Smooth muscle cell (in vitro differentiated cells): Measurements from ENCODE around the gene MED12. TPM values are rescaled to one million over a fixed set of nuclear protein-coding genes. Genes with fewer than 3 reads are reported as not detected.

ENCODE experiments used
- DNase-seq: peaks from one replicate; lab custom pipeline; 2025; ENCODE audit not compliant: unreplicated experiment; lab: John Stamatoyannopoulos, UW
- H2AFZ ChIP-seq: fragments of 200-600 bp; sonication (generic); 2 replicates; pipeline ENCODE4 v1.6.0; 2016; ENCODE audit warnings: antibody characterized with exemption, low read depth, mild to moderate bottlenecking
- H3F3A ChIP-seq: fragments of 200-600 bp; sonication (generic); 2 replicates; pipeline ENCODE4 v1.6.0; 2017; ENCODE audit warnings: antibody characterized with exemption, low read depth
- H3K27ac ChIP-seq: fragments of 200-600 bp; sonication (generic); 2 replicates; pipeline ENCODE4 v1.5.1; 2016; ENCODE audit warnings: low read depth, mild to moderate bottlenecking
- H3K27me3 ChIP-seq: fragments of 200-600 bp; sonication (generic); 2 replicates; pipeline ENCODE4 v1.6.1; 2016; ENCODE audit warnings: low read depth, mild to moderate bottlenecking
- H3K36me3 ChIP-seq: fragments of 200-600 bp; sonication (generic); 2 replicates; pipeline ENCODE4 v1.5.1; 2016; ENCODE audit warnings: low read depth
- H3K4me1 ChIP-seq: fragments of 200-600 bp; sonication (generic); 2 replicates; pipeline ENCODE4 v1.5.1; 2016; ENCODE audit warnings: low read depth
- H3K4me2 ChIP-seq: fragments of 200-600 bp; sonication (generic); 2 replicates; pipeline ENCODE4 v1.6.0; 2016; ENCODE audit warnings: mild to moderate bottlenecking
- H3K4me3 ChIP-seq: fragments of 200-600 bp; sonication (generic); 2 replicates; pipeline ENCODE4 v1.5.1; 2016; ENCODE audit warnings: mild to moderate bottlenecking
- H3K79me2 ChIP-seq: fragments of 200-600 bp; sonication (generic); 2 replicates; pipeline ENCODE4 v1.6.0; 2016; ENCODE audit warnings: low read depth, mild to moderate bottlenecking
- H3K9ac ChIP-seq: fragments of 200-600 bp; sonication (generic); 2 replicates; pipeline ENCODE4 v1.6.0; 2016; ENCODE audit warnings: low read depth
- H3K9me3 ChIP-seq: fragments of 200-600 bp; sonication (generic); replicated peaks from 2 replicates; pipeline ENCODE4 v1.5.1; 2016; ENCODE audit warnings: low read depth
- H4K20me1 ChIP-seq: fragments of 200-600 bp; sonication (generic); 2 replicates; pipeline ENCODE4 v1.6.0; 2016; ENCODE audit warnings: low read depth
- CTCF ChIP-seq: fragments of 200-600 bp; sonication (generic); IDR thresholded peaks from 2 replicates; pipeline ENCODE4 v1.5.1; 2017; ENCODE audit warnings: borderline replicate concordance, mild to moderate bottlenecking, antibody characterized with exemption; ENCODE audit not compliant: insufficient read depth, poor library complexity, severe bottlenecking
- WGBS: methylation state at CpG from one replicate; pipeline ENCODE4 v1.1.7; 2016; ENCODE audit warnings: low lambda C conversion rate; 5-methylcytosine and 5-hydroxymethylcytosine counted together
- polyA plus RNA-seq: library from polyadenylated mRNA; unstranded; fragments of >200 nt; fragmentation: Nextera tagmentation; extraction: Ambion mirVana; gene quantifications from 2 replicates; pipeline ENCODE4 v1.2.1, GENCODE V29; 2016
- total RNA-seq: library from RNA; depleted of rRNA; stranded (reverse); fragments of >200 nt; gene quantifications from 2 replicates; pipeline ENCODE4 v1.2.3, GENCODE V29; 2014

Gene MED12
- total and polyA plus RNA-seq, 2 experiments from 2014 or later, result 11.8 to 25.4 TPM

GRCh38 chrX:71181558-71181909 is 63.1 kb downstream of the MED12 start:
- peak overlapping the region; percentile 46 for H3K4me3 ChIP-seq
- 44% methylated on average over 10 of the region's 10 CpGs for WGBS
- no peak overlapping the region for H3K9ac ChIP-seq
- no peak for TF ChIP-seq CTCF
- H3K9me3 ChIP-seq, result no peaks in the 10 kb centered on the region
- no peaks in the 10 kb centered on the region for H3K79me2 ChIP-seq
- H3K36me3 ChIP-seq, result no peaks in the 10 kb centered on the region
- peak overlapping the region; percentile 81 for H3K4me2 ChIP-seq
- H3K27me3 ChIP-seq, result no peaks in the 10 kb centered on the region
- H3K27ac ChIP-seq, result peak overlapping the region; percentile 35
- no peaks in the 10 kb centered on the region for H3F3A ChIP-seq
- H2AFZ ChIP-seq, result peak overlapping the region; percentile 6
- H4K20me1 ChIP-seq, result no peaks in the 10 kb centered on the region
- DNase-seq, result no peak
- peaks cover 13% of the 10 kb centered on the region for H3K4me1 ChIP-seq

DNA sequence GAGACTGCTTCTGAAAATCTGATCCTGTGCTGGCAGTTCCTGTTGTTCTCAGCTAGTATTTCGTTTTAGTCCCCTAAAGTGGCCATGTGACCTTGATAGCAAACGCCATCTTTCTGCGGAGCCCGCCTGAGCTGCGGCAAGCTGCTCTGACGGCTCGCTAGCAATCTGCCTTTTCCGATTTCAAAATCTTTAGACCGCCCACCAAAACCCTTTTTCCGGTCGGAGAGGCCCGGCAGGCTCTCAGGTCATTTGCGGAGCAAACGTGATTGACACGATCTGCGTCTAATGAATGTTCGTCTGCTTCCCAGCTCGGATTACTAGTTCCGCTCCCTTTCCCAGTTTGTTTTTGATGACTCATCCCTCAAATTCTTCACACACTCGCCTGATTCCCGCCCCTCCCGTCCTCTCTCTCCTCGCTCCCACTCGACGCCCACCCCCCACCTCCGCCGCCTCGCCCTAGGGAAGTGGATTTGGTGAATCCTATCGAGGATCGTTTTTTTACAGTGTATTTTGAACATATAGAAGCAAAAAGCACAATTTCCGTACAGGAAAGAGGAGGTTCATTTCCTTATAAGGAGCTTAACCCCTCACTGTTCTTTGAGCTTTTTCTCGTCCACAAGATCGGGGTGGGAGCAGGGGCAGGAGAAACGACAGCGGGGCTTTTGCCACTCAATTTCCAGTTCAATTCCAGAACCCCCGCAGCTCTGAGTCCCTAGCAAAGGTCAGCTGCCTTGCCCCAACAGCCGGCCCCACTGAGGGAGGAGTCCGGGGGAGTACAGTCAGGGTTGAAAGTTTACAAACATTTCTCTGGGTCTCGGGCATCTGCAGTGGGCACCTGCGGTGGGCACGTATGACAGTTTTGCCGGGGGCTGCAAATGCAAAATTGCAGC is 63.8 kb downstream of the MED12 start:
- peak overlapping the region; percentile 79 for H3K9ac ChIP-seq
- H3K4me3 ChIP-seq, result peak overlapping the region; percentile 50
- no peaks in the 10 kb centered on the region for H3K79me2 ChIP-seq
- TF ChIP-seq CTCF, result no peak
- peaks cover 13% of the 10 kb centered on the region for H3K4me1 ChIP-seq
- H2AFZ ChIP-seq, result peak overlapping the region; percentile 61
- no peaks in the 10 kb centered on the region for H4K20me1 ChIP-seq
- H3F3A ChIP-seq, result no peaks in the 10 kb centered on the region
- peak overlapping the region; percentile 84 for H3K4me2 ChIP-seq
- no peaks in the 10 kb centered on the region for H3K9me3 ChIP-seq
- H3K36me3 ChIP-seq, result no peaks in the 10 kb centered on the region
- H3K27me3 ChIP-seq, result no peaks in the 10 kb centered on the region
- H3K27ac ChIP-seq, result peak overlapping the region; percentile 86
- WGBS, result 50% methylated on average over 41 of the region's 42 CpGs
- DNase-seq, result peak; percentile 12

- Histone ChIP-seq H3F3A (no peaks in the 10 kb centered on the region), H2AFZ (no peak overlapping the region), H3K36me3 (no peaks in the 10 kb centered on the region), H3K27ac (peak overlapping the region; percentile 86), H3K9me3 (no peaks in the 10 kb centered on the region), H3K79me2 (no peaks in the 10 kb centered on the region), H3K4me1 (peaks cover 13% of the 10 kb centered on the region), H3K27me3 (no peaks in the 10 kb centered on the region), H3K4me2 (peak overlapping the region; percentile 84), H3K9ac (peak overlapping the region; percentile 34), H4K20me1 (no peaks in the 10 kb centered on the region), H3K4me3 (peak overlapping the region; percentile 50)
- TF ChIP-seq CTCF, result no peak
- 39% methylated on average over 2 of the region's 2 CpGs for WGBS
- no peak for DNase-seq
Observed at GRCh38 chrX:71182871-71183270, 64.5 kb downstream of the MED12 start.

DNA sequence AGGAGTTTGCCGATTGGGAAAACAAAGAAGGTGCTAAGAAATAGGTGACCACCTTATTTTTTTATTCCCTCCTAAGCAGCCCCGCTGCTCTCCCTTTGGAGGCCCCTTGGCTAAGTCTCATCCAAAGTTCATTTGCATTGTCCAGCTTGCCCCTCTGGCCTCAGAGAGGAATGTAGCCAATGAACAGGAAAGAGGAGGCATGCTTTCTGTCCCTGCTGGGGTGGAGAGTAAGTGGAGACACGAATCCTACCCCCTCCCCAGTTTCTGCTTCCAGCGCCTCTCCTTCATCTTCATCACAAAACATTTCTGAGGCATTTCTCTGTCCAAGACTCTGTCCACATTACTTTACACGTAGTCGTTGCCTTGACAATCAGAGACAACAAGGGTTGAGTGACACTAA is 64.9 kb downstream of the MED12 start:
- Histone ChIP-seq H3K79me2 (no peaks in the 10 kb centered on the region), H3K27me3 (no peaks in the 10 kb centered on the region), H2AFZ (no peak overlapping the region), H3K9ac (peak overlapping the region; percentile 34), H4K20me1 (no peaks in the 10 kb centered on the region), H3K4me1 (peaks cover 13% of the 10 kb centered on the region), H3K9me3 (no peaks in the 10 kb centered on the region), H3K4me3 (no peak overlapping the region), H3F3A (no peaks in the 10 kb centered on the region), H3K4me2 (no peak overlapping the region), H3K36me3 (no peaks in the 10 kb centered on the region), H3K27ac (peak overlapping the region; percentile 86)
- 37% methylated on average over 6 of the region's 6 CpGs for WGBS
- no peak for DNase-seq
- TF ChIP-seq CTCF, result no peak
